AG09319 (cell line): Measurements from ENCODE around the gene CHD1.

ENCODE experiments used
- DNase-seq: peaks from one replicate; pipeline ENCODE4 v3.0.0-alpha.2; 2010; ENCODE audit warnings: low read depth; ENCODE audit errors: extremely low read depth
- TF ChIP-seq, protein P1 (sequence below): IDR thresholded peaks from 2 replicates; pipeline ENCODE4 v1.5.1; 2011; ENCODE audit warnings: low read depth, mild to moderate bottlenecking, inconsistent platforms, low read length, moderate library complexity

CHD1 gene

DNA sequence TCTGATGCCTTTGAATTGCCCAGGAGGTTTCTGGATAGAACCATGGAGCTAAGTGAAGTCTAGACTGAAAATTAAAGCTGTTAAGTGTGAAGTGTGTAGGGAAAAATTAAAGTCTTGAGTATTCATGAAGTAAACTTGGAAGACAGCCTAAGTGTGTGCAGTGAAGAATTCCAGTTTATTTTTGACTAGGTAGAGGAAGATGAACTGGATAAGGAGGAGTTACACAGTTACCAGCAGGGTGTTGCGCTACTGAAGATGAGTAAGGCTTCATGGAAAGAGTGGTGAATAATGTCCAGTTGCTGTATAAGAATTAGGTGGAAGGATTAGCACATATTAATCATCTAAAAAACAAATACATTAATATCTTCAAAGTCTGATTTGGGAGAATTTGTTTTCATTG lies 5.7 kb upstream of the CHD1 start:
- TF ChIP-seq, protein P1, sequence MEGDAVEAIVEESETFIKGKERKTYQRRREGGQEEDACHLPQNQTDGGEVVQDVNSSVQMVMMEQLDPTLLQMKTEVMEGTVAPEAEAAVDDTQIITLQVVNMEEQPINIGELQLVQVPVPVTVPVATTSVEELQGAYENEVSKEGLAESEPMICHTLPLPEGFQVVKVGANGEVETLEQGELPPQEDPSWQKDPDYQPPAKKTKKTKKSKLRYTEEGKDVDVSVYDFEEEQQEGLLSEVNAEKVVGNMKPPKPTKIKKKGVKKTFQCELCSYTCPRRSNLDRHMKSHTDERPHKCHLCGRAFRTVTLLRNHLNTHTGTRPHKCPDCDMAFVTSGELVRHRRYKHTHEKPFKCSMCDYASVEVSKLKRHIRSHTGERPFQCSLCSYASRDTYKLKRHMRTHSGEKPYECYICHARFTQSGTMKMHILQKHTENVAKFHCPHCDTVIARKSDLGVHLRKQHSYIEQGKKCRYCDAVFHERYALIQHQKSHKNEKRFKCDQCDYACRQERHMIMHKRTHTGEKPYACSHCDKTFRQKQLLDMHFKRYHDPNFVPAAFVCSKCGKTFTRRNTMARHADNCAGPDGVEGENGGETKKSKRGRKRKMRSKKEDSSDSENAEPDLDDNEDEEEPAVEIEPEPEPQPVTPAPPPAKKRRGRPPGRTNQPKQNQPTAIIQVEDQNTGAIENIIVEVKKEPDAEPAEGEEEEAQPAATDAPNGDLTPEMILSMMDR = no peak

DNA sequence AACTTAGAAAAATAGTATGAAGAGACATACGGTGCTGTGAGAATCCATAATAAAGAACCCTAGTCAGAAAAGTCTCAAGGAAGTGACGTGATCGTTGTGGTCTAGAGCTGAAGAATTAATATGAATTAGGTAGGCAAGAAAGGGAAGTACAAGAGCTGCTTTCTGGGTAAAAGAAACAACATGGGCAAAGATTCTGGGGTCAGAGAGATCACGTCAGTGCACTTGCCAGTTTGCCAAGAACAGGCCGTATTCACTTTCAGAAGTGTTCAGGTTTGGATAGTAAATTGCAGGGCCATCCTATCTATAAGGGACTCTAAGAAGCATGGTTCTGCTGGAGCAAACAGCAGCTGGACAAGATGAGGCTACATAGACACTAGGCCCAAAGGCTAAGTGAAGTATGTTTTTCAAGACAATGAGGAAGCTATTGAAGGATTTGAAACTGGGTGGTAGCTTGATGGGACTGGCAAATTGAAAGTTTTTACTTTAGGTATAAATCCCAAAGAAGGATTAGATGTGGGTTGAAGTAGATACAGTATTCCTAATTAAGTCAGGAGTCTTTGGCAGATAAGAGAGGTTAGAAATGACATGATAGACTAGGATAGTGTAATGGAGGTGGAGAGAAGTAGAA lies 4.8 kb upstream of the CHD1 start:
- DNase-seq = no peak

More for the DNA sequence above, 5.7 kb upstream of the CHD1 start:
- DNase-seq = no peak

DNA sequence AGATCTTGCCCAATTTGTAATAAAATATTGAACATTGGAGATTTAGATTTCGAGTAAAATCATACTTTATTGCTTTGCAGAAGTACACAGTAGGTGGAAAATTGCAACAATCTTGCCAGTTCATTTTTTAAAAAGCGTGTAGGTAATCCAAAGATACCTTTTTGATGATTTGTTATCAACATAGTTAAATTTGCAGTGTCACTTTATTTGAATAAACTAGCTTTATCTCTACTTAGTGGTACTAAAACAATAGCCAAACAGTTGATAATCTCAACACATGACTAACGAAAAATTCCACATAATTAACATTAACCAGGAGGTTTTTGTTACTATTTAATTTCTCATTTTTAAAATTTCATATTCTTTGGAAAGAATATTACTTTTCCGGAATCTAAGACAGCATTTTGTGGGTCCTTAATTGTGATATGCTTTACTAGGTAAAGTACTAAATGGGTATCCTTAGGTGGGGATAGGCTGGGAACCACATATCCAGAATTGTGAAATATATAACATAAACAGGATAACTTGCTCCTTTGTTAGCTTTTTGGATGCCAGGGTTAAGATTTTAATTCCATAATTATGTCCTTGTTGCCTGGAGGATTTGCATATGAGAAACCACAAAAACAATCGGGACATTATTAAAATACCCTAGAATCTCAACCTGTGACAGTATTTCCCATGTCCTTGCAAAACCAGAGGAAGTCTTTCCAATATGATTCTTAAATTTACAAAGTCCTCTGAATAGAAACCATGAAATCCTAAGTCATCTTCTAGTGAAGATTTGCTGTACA lies 2.4 kb upstream of the CHD1 start:
- DNase-seq = no peak
- TF ChIP-seq, protein P1 = no peak

More for the DNA sequence above, 4.8 kb upstream of the CHD1 start:
- TF ChIP-seq, protein P1 = no peak

DNA sequence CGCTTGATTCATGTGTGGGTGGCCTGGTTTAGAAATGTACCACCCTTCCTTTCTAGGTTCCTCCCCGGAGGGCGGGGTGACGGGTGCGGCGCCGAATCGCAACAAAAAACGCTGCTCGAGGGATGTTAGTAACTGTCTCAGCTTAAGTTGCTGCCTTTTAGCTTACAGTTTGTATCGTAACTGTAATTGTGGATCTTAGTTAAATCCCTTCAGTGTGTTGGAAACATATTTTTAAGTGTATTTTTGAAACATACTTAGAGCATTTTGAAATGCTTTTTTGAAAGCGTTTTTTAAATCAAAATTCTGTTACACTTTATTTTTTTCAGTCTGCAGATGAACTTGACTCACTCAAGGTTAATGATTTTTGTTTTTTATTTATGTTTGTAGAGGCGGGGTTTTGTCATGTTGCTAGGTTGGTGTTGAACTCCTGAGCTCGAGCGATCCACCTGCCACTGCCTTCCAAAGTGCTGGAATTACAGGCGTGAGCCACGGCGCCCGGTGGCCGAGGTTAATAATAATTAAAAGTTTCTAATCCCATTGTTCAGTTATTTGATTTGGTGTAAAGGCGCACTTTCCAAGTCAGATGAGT lies 997 bp upstream of the CHD1 start:
- DNase-seq = no peak
- TF ChIP-seq, protein P1 = no peak

DNA sequence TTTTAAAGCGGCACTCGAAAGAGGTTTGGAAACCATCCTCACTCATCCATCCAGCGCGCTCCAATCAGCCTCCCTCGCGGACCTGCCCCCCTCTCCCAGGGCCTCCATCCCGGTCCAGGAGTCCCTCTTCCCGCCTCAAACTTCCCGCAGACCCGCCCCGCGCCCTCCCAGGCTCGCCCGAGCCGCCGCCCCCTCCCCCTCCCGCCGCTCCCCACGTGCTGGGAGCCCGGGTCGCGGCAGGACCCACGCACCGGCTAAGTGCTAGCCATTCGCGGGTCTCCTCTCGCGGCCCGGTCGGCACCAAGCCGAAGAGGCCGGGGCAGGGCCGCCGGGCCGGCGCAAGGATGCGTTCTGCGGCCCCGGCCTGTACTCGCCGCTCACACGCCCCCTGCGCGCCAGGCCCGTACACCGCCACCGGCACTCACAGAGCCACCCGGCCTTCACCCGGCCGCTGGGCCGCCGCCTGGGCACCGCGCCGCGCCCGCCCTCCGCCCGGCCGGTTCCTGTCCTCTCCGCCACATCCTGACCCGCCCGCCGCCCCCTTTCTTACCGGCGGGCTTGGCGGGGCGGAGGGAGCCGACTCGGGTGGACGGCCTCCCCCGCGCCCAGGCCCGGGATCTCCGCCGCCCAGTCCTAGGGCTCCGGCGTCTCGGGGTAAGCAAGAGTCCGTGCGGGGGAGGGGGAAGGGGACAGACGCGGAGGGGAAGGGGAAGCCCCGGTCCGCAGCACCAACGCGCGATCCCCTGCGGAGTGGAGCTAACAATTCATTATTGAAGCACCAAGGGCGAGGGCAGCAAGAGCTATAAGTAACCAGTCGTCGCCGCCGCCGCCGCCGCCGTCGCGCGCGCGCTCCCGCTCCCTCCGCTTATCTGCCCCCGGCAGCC lies 576 bp downstream of the CHD1 start:
- TF ChIP-seq, protein P1 = no peak
- peak; percentile 22 for DNase-seq

DNA sequence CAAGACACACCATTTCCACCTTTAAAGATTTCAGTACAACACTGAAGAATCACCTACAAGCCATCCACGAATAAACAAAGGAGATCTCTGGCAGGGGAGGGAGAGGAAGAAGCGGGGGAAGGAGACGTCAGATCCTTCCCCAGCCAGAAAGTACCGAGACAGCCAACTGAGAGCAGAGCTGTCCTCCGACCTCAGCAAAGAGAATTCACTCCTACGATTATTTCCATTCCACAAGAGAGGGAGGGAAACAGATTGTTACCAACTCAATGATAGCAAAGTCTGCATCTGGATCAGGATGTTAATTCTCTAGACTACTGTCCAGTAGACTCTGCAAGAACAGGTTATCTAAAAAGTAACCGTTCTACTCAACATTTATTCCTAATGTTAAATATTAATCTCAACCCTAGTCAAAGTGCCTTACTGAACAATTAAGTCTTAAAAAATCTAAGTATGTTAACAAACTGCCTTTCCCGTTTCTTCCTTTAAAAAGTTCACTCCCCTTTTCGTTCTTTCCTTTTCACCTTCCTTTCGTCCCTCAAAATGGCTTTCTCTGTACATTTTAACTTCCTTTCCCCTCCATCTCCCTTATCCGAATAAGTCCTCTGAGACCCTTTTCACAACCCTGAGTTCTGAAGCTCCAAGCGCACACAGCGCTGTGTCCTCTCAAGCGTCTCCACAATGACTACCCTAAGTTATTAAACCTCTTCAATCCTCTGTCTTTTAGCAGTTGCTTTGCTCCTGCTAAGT lies 1.4 kb downstream of the CHD1 start:
- TF ChIP-seq, protein P1 = no peak
- peak; percentile 19 for DNase-seq
